K562 (cell line): Measurements from ENCODE around the gene PPM1D. TPM values are rescaled to one million over a fixed set of nuclear protein-coding genes. Genes with fewer than 3 reads are reported as not detected.
A peak's percentile ranks its signal among the peaks of the same experiment; 100 is the strongest.
"Not testable (repeated sequence)": the region's sequence is repeated elsewhere in the genome, so short reads cannot be mapped to it uniquely, and the experiment has no call there.

Experiments
- ATAC-seq: fragments of 200-7000 bp; cut with Tn5 transposase; 3 replicates; pipeline ENCODE4 v1.9.1; 2020; ENCODE audit warnings: moderate library complexity
- BruUV-seq: library from RNA; stranded (reverse); fragments of 400-500 nt; replicated peaks from 2 replicates; lab custom pipeline; 2021; lab: Mats Ljungman, UMichigan
- CTCF ChIA-PET: fragments of 300-600 bp; formaldehyde crosslinking; extraction: SDS; loops from one replicate; lab custom pipeline; 2021; ENCODE audit warnings: low intra/inter-chr PET ratio; lab: Yijun Ruan, JAX
- POLR2A ChIA-PET: fragments of 300-600, 350-650 bp; sonication (Branson Sonifier 250); formaldehyde crosslinking; extraction: SDS; loops from one replicate; lab custom pipeline; 2021; ENCODE audit warnings: antibody characterized with exemption, inconsistent platforms; lab: Yijun Ruan, JAX
- DNase-seq, 4 experiments: peaks; one replicate each; pipeline versions ENCODE4 v3.0.0 to v3.0.0-alpha.2; 2011 to 2018; ENCODE audit warnings: low spot score in 3 of 4, mixed read lengths in 3 of 4; ENCODE audit errors: extremely low read depth in 1 of 4
- FAIRE-seq: peaks from 2 replicates; lab custom pipeline; 2011; peaks lifted over from hg19 to GRCh38; lab: Jason Lieb, UNC
- H2AFZ ChIP-seq: 2 replicates; pipeline ENCODE4 v1.6.0; 2011; ENCODE audit warnings: low read depth, low read length, control low read depth, inconsistent platforms
- H3K27ac ChIP-seq: fragments of 200-600 bp; 3 replicates; pipeline ENCODE4 v1.8.0; 2011; ENCODE audit warnings: low read depth, mild to moderate bottlenecking, control low read depth, inconsistent platforms, low read length, moderate library complexity, mixed read lengths; ENCODE audit errors: extremely low read depth
- H3K27me3 ChIP-seq, 2 experiments: fragments of 300-600 bp in 1 of 2; 2 replicates in 1 of 2; 3 replicates in 1 of 2; pipeline versions ENCODE4 v1.6.0 to v1.8.0; 2011; ENCODE audit warnings: inconsistent platforms in 2 of 2, low read length in 2 of 2, mild to moderate bottlenecking in 1 of 2, mixed read lengths in 1 of 2, moderate library complexity in 1 of 2; ENCODE audit not compliant: control insufficient read depth in 2 of 2, insufficient read depth in 2 of 2
- H3K36me3 ChIP-seq: fragments of 300-600 bp; 3 replicates; pipeline ENCODE4 v1.8.0; 2011; ENCODE audit warnings: mild to moderate bottlenecking, low read length, inconsistent platforms; ENCODE audit not compliant: control insufficient read depth, insufficient read depth
- H3K4me1 ChIP-seq, 2 experiments: fragments of 200-600 bp in 1 of 2; replicated peaks in 1 of 2; 2 replicates in 1 of 2; 3 replicates in 1 of 2; pipeline versions ENCODE4 v1.5.1 to v1.8.0; 2011; ENCODE audit warnings: inconsistent platforms in 2 of 2, low read length in 2 of 2, mild to moderate bottlenecking in 1 of 2, mixed read lengths in 1 of 2, moderate library complexity in 1 of 2; ENCODE audit not compliant: control insufficient read depth in 2 of 2, insufficient read depth in 2 of 2
- H3K4me2 ChIP-seq: 2 replicates; pipeline ENCODE4 v1.6.1; 2011; ENCODE audit warnings: low read length, control low read depth, inconsistent platforms, mixed read lengths; ENCODE audit not compliant: insufficient read depth
- H3K4me3 ChIP-seq: fragments of 200-600 bp; sonication (generic), shearing (Covaris generic); 2 replicates; pipeline ENCODE4 v1.5.1; 2016; ENCODE audit warnings: control low read depth, inconsistent platforms
- H3K79me2 ChIP-seq: fragments of 200-600 bp; 3 replicates; pipeline ENCODE4 v1.8.0; 2011; ENCODE audit warnings: low read length, inconsistent platforms; ENCODE audit not compliant: control insufficient read depth, insufficient read depth
- H3K9ac ChIP-seq, 2 experiments: 2 replicates each; pipeline versions ENCODE4 v1.6.0 to v1.6.1; 2011; ENCODE audit warnings: low read depth in 2 of 2, low read length in 2 of 2, control low read depth in 1 of 2, inconsistent platforms in 1 of 2, mild to moderate bottlenecking in 1 of 2, mixed read lengths in 1 of 2; ENCODE audit not compliant: insufficient read depth in 1 of 2
- H3K9me1 ChIP-seq: one replicate; pipeline ENCODE4 v1.6.0; 2011; ENCODE audit warnings: inconsistent platforms, mild to moderate bottlenecking, low read length, moderate library complexity; ENCODE audit not compliant: control insufficient read depth, insufficient read depth
- H3K9me3 ChIP-seq: replicated peaks from 2 replicates; pipeline ENCODE4 v1.5.1; 2011; ENCODE audit warnings: low read depth, low read length, inconsistent platforms; ENCODE audit not compliant: control insufficient read depth, insufficient read depth
- H4K20me1 ChIP-seq: replicated peaks from 2 replicates; pipeline ENCODE4 v1.6.1; 2011; ENCODE audit warnings: low read length, inconsistent platforms, mixed read lengths; ENCODE audit not compliant: control insufficient read depth, insufficient read depth
- NFIC ChIP-seq: fragments of 450-650 bp; IDR thresholded peaks from 2 replicates; pipeline ENCODE4 v1.6.1; 2017; ENCODE audit warnings: mild to moderate bottlenecking, inconsistent platforms
- ZBTB11 ChIP-seq, 3 experiments: fragments of 200-800 bp in 1 of 3; fragments of 250-450 bp in 1 of 3; fragments of 450-650 bp in 1 of 3; sonication (Bioruptor Pico) in 1 of 3; sonication (Bioruptor generic) in 1 of 3; formaldehyde crosslinking in 1 of 3; IDR thresholded peaks; 2 replicates each; pipeline versions ENCODE4 v1.6.1 to v1.8.0; 2016 to 2022; ENCODE audit warnings: mild to moderate bottlenecking in 2 of 3, missing genetic modification characterization in 2 of 3, missing compliant biosample characterization in 1 of 3, moderate library complexity in 1 of 3
- WGBS: fragments of 100-300 bp; shearing (Covaris generic); methylation state at CpG from one replicate; pipeline ENCODE4 v1.1.6; 2016; ENCODE audit warnings: low coverage, mixed read lengths; ENCODE audit not compliant: insufficient coverage; ENCODE audit errors: missing lambda C conversion rate; 5-methylcytosine and 5-hydroxymethylcytosine counted together
- in situ Hi-C: fragments of 300-500 bp; cut with MboI; formaldehyde crosslinking; loops from 4 replicates; pipeline ENCODE4 v1.15.0; 2018; ENCODE audit warnings: inconsistent platforms, mixed read lengths
- intact Hi-C: fragments of 100-400 bp; cut with micrococcal nuclease; formaldehyde crosslinking; loops from 2 replicates; pipeline ENCODE4 v1.14.2; 2022
- polyA plus RNA-seq, 8 experiments: library from polyadenylated mRNA; depleted of rRNA in 4 of 8; stranded (reverse) in 5 of 8; unstranded in 3 of 8; fragments of >200 nt; fragmentation: Nextera tagmentation in 2 of 8; fragmentation: Illumina TruSeq in 1 of 8; extraction: Ambion mirVana in 2 of 8; extraction: Trizol in 1 of 8; gene quantifications; 2 replicates each; pipeline versions ENCODE4 v1.2.1 to v1.2.3, GENCODE V29; 2011 to 2014; ENCODE audit warnings: inconsistent platforms in 1 of 8, missing spikeins in 1 of 8
- total RNA-seq, 7 experiments: library from RNA; depleted of rRNA in 6 of 7; stranded (reverse); fragments of >200 nt in 6 of 7; fragmentation: Illumina TruSeq in 2 of 7; extraction: Trizol in 2 of 7; gene quantifications; 2 replicates each; pipeline versions ENCODE4 v1.2.1 to v1.2.3, GENCODE V29; 2011 to 2021; ENCODE audit warnings: low replicate concordance in 1 of 7

PPM1D gene
- total and polyA plus RNA-seq, 9 of the 15 experiments (the other 6 are each of a cell fraction or from before 2014, with no cell fraction given), result 2.1 to 19.0 (median 7.8) TPM

GRCh38 chr17:60593441-60594036, 6.5 kb upstream of the PPM1D start:
- H3K9me1 ChIP-seq, H3K9me3 ChIP-seq, FAIRE-seq, H3K36me3 ChIP-seq, H2AFZ ChIP-seq, intact Hi-C loops, ATAC-seq, H3K27me3 ChIP-seq, H3K4me2 ChIP-seq, H3K79me2 ChIP-seq, DNase-seq, in situ Hi-C loops, H4K20me1 ChIP-seq, BruUV-seq, H3K4me1 ChIP-seq, H3K9ac ChIP-seq: not testable (repeated sequence)
- 27% methylated on average over 8 of the region's 9 CpGs for WGBS
- POLR2A ChIA-PET, result interaction anchor here (0.9 kb wide), 1 partner anchor 9 kb away, joined by 3 read pairs; no protein-coding TSS in a partner anchor
- TF ChIP-seq NFIC (peak; percentile 29; the same call in 1 of the 2 replicates), ZBTB11 (CRISPR knock-in tag; IDR thresholded peaks at IDR 0.05) (peak in 1 of 3 experiments; percentile 54; a peak in 1 of 6 replicates)
- TF ChIP-seq, all 486 proteins: peak for 2; not testable (repeated sequence) for 484
- CTCF ChIA-PET, H3K27ac ChIP-seq, H3K4me3 ChIP-seq: not testable (repeated sequence)
